ENCODE data around the gene NFIA. TPM values are rescaled to one million over a fixed set of nuclear protein-coding genes. Genes with fewer than 3 reads are reported as not detected.

The NFIA gene
- polyA plus RNA-seq, 3 donors: 1.4 to 5.3 (median 2.4) TPM

DNA sequence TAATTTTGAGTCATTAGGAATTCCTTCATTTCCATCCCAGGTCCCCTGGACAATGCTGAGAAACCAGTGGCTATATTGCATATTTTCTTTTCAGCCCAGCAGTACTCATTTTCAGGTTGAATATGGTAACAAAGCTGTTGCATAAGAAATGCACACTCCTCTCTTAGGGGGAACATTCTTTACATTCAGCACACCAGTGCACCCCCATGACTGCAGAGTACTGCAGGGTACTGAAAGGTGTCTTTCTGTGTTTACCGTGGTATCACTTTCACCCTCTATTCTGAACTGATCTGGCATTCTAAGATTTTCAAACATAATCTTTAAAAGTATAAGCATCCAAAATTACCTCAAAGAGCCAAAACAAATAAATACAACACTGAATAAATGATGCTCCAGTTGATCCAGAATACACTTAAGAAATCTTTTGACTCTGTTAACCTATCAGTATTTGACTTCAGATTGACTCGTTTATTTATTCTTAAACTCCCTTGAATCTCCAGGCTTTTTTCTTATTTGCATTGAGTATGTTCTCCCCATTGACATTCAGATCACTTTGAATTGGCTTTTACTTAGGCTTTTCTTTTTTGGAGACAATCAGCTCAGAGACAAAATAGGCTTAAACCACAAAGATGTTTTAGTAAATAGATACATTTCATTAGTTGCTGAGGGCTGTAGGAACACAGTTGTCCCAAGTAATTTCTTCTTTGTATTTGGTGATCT is 213.6 kb downstream of the NFIA start:
- no peaks in the 10 kb centered on the region for H3K79me2 ChIP-seq (ENCODE audit: insufficient read depth, low read length)
- no peak overlapping the region for H3K9ac ChIP-seq (ENCODE audit: insufficient read depth, low read length, poor library complexity, severe bottlenecking)
- H3K27me3 ChIP-seq (ENCODE audit: control insufficient read depth in 2 of 2, insufficient read depth in 2 of 2, low read length in 2 of 2): no peaks in the 10 kb centered on the region
- H4K20me1 ChIP-seq (ENCODE audit: insufficient read depth, low read length): no peaks in the 10 kb centered on the region
- H3K4me1 ChIP-seq (ENCODE audit: control insufficient read depth in 1 of 2, insufficient read depth in 2 of 2, low read length in 2 of 2): no peaks in the 10 kb centered on the region
- no peak overlapping the region for H3K4me3 Mint-ChIP-seq
- no peaks in the 10 kb centered on the region for H3K36me3 Mint-ChIP-seq
- peaks cover 0 to 7% (median 5%) of the 10 kb centered on the region in 7 donors for H3K9me3 Mint-ChIP-seq
- intact Hi-C loops (cut with micrococcal nuclease): no loop called here
- H3K27ac Mint-ChIP-seq: no peak overlapping the region
- no peak overlapping the region for H2AFZ ChIP-seq (ENCODE audit: insufficient read depth, low read depth, low read length, poor library complexity, severe bottlenecking)
- H3K27me3 Mint-ChIP-seq (ENCODE audit: low read depth in 3 of 3): no peaks in the 10 kb centered on the region
- no peak overlapping the region for H3K4me2 ChIP-seq (replicated peaks; ENCODE audit: extremely low read depth, low read length, poor library complexity, severe bottlenecking)
- DNase-seq: no peak
- no peak overlapping the region for H3K4me3 ChIP-seq (replicated peaks in 1 of 3; ENCODE audit: low read depth in 2 of 3, low read length in 3 of 3)
- no peaks in the 10 kb centered on the region for H3K36me3 ChIP-seq (replicated peaks in 1 of 2; ENCODE audit: control insufficient read depth in 1 of 2, insufficient read depth in 2 of 2, low read length in 2 of 2)
- TF ChIP-seq, protein P1, sequence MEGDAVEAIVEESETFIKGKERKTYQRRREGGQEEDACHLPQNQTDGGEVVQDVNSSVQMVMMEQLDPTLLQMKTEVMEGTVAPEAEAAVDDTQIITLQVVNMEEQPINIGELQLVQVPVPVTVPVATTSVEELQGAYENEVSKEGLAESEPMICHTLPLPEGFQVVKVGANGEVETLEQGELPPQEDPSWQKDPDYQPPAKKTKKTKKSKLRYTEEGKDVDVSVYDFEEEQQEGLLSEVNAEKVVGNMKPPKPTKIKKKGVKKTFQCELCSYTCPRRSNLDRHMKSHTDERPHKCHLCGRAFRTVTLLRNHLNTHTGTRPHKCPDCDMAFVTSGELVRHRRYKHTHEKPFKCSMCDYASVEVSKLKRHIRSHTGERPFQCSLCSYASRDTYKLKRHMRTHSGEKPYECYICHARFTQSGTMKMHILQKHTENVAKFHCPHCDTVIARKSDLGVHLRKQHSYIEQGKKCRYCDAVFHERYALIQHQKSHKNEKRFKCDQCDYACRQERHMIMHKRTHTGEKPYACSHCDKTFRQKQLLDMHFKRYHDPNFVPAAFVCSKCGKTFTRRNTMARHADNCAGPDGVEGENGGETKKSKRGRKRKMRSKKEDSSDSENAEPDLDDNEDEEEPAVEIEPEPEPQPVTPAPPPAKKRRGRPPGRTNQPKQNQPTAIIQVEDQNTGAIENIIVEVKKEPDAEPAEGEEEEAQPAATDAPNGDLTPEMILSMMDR (IDR thresholded peaks at IDR 0.05): no peak
- H3K9me3 ChIP-seq (replicated peaks in 1 of 2; ENCODE audit: control insufficient read depth in 1 of 2, insufficient read depth in 1 of 2, low read length in 2 of 2): no peaks in the 10 kb centered on the region
- H3K27ac ChIP-seq (ENCODE audit: low read depth in 1 of 2, low read length in 2 of 2): no peak overlapping the region
- no peaks in the 10 kb centered on the region for H3K4me1 Mint-ChIP-seq
- 83% methylated on average over 1 of the region's 2 CpGs for WGBS (ENCODE audit: insufficient coverage)

DNA sequence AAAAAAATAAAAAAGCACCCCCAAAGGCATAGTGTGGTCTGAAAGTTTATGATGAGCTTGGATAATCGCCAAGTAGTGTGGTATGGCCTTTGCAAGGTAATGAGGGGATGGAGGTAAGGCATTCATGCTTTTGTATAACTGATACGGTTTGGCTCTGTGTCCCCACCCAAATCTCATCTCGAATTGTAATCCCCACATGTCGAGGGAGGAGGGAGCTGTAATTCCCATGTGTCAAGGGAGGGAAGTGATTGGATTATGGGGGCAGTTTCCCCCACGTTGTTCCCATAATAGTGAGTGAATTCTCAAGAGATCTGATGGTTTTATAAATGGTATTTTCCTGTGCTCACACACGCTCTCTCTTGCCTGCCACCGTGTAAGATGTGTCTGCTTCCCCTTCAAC is 215.5 kb downstream of the NFIA start:
- no peak overlapping the region for H3K27ac Mint-ChIP-seq
- no peak for DNase-seq
- Histone ChIP-seq H2AFZ (ENCODE audit: insufficient read depth, low read depth, low read length, poor library complexity, severe bottlenecking) (no peak overlapping the region), H3K36me3 (replicated peaks in 1 of 2; ENCODE audit: control insufficient read depth in 1 of 2, insufficient read depth in 2 of 2, low read length in 2 of 2) (no peaks in the 10 kb centered on the region), H3K79me2 (ENCODE audit: insufficient read depth, low read length) (no peaks in the 10 kb centered on the region), H3K4me3 (replicated peaks in 1 of 3; ENCODE audit: low read depth in 2 of 3, low read length in 3 of 3) (no peak overlapping the region), H3K4me1 (ENCODE audit: control insufficient read depth in 1 of 2, insufficient read depth in 2 of 2, low read length in 2 of 2) (no peaks in the 10 kb centered on the region), H4K20me1 (ENCODE audit: insufficient read depth, low read length) (no peaks in the 10 kb centered on the region), H3K9me3 (replicated peaks in 1 of 2; ENCODE audit: control insufficient read depth in 1 of 2, insufficient read depth in 1 of 2, low read length in 2 of 2) (no peaks in the 10 kb centered on the region), H3K27me3 (ENCODE audit: control insufficient read depth in 2 of 2, insufficient read depth in 2 of 2, low read length in 2 of 2) (no peaks in the 10 kb centered on the region), H3K27ac (ENCODE audit: low read depth in 1 of 2, low read length in 2 of 2) (no peak overlapping the region), H3K4me2 (replicated peaks; ENCODE audit: extremely low read depth, low read length, poor library complexity, severe bottlenecking) (no peak overlapping the region), H3K9ac (ENCODE audit: insufficient read depth, low read length, poor library complexity, severe bottlenecking) (no peak overlapping the region)
- no peaks in the 10 kb centered on the region for H3K4me1 Mint-ChIP-seq
- no peaks in the 10 kb centered on the region for H3K36me3 Mint-ChIP-seq
- no peak overlapping the region for H3K4me3 Mint-ChIP-seq
- WGBS (ENCODE audit: insufficient coverage): 83% methylated on average over 2 of the region's 7 CpGs
- peaks cover 0 to 7% (median 5%) of the 10 kb centered on the region in 7 donors for H3K9me3 Mint-ChIP-seq
- intact Hi-C loops (cut with micrococcal nuclease): no loop called here
- TF ChIP-seq, protein P1 (IDR thresholded peaks at IDR 0.05): no peak
- no peaks in the 10 kb centered on the region for H3K27me3 Mint-ChIP-seq (ENCODE audit: low read depth in 3 of 3)
